ENCODE data around the gene LAMA5.

Gene LAMA5

GRCh38 chr20:62358171-62359042, 8.7 kb downstream of the LAMA5 start:
- no peak for TF ChIP-seq CTCF (conservative IDR thresholded peaks at IDR 0.05; ENCODE audit: low read length)
- DNase-seq (ENCODE audit: low read depth), result no peak
- H3K4me3 ChIP-seq (ENCODE audit: low read length), result no peak overlapping the region

GRCh38 chr20:62357681-62358080, 9.4 kb downstream of the LAMA5 start:
- H3K4me3 ChIP-seq (ENCODE audit: low read length), result no peak overlapping the region
- DNase-seq (ENCODE audit: low read depth), result no peak
- TF ChIP-seq CTCF (conservative IDR thresholded peaks at IDR 0.05; ENCODE audit: low read length), result no peak

- TF ChIP-seq CTCF (conservative IDR thresholded peaks at IDR 0.05; ENCODE audit: low read length), result no peak
- DNase-seq (ENCODE audit: low read depth), result no peak
- H3K4me3 ChIP-seq (ENCODE audit: low read length), result no peak overlapping the region
Observed at GRCh38 chr20:62357187-62357667, 9.9 kb downstream of the LAMA5 start.

GRCh38 chr20:62356589-62357186, 10.4 kb downstream of the LAMA5 start:
- no peak overlapping the region for H3K4me3 ChIP-seq (ENCODE audit: low read length)
- no peak for DNase-seq (ENCODE audit: low read depth)
- TF ChIP-seq CTCF (conservative IDR thresholded peaks at IDR 0.05; ENCODE audit: low read length), result no peak

GRCh38 chr20:62355878-62356588, 11.1 kb downstream of the LAMA5 start:
- H3K4me3 ChIP-seq (ENCODE audit: low read length), result no peak overlapping the region
- no peak for DNase-seq (ENCODE audit: low read depth)
- TF ChIP-seq CTCF (conservative IDR thresholded peaks at IDR 0.05; ENCODE audit: low read length), result no peak

GRCh38 chr20:62355516-62355877, 11.6 kb downstream of the LAMA5 start:
- TF ChIP-seq CTCF (conservative IDR thresholded peaks at IDR 0.05; ENCODE audit: low read length), result no peak
- no peak overlapping the region for H3K4me3 ChIP-seq (ENCODE audit: low read length)
- no peak for DNase-seq (ENCODE audit: low read depth)
